NCI-H82 (cell line): ENCODE results near the gene SERINC4.

Experiments
- DNase-seq: peaks from one replicate; lab custom pipeline; 2025; lab: John Stamatoyannopoulos, UW

SERINC4 gene

DNA sequence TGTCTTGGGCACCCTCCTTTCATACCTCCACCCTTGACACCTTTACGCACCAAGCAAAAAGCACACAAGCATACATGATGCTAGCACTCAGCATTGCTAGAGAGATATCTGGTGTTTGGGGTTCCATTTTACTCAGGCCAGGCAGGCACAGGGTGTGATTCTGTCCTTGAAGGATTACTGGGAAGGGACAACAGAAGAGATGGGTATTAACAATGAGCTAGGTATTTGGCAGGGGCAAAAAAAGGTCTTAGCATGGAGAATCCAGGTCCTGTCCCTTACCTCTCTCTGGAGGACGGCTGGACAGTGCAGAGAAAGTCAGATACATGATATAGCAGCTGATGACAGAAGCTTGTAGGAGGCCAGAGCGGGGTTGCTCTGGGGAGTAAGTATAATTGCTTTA lies 3.5 kb downstream of the SERINC4 start:
- no peak for DNase-seq

GRCh38 chr15:43795997-43796396 lies 4.0 kb downstream of the SERINC4 start:
- peak; percentile 52 for DNase-seq

- no peak for DNase-seq
These were observed 4.8 kb downstream of the SERINC4 start for GRCh38 chr15:43795197-43795596.

DNA sequence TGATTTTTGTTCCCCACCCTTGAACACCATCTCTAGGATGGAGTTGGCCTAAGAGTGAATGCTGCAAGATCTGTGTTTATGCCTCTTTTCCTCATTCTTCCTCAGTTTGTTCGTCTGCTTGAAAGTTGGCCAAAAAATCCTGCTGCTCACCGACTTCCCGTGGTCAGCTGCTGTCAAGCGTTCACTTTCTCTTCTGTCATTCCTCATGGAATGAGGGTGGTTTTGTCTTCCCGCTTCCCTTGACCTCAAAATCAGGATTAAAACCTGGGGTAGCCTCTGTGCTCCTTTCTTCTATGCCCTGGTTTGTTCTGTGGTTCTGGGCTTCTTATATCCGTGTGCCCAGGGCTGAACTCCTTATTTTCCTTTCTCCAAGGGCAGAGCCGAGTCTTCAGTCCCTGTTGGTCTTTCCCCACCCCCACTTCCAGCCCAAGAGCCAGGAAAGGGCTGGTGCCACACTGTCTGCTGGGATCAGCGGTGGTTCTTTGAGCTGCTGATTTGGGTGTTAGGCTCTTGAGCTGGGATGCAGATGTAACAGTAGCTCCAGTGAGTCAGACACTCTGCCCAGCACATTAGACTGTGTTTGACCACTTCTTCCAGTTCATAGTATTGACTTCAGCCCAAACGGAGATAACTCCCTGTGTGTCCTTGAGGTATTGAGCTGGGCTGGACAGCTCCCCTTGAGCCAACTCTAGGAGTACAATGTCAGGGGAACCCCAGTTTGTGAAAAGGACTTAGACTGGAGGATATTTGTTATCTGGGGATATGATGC lies 5.6 kb downstream of the SERINC4 start:
- peak; percentile 32 for DNase-seq

GRCh38 chr15:43793647-43794046 lies 6.4 kb downstream of the SERINC4 start:
- DNase-seq: no peak

- no peak for DNase-seq
These were observed 7.1 kb downstream of the SERINC4 start for GRCh38 chr15:43792761-43793476.

- DNase-seq: peak; percentile 100
These were observed 7.8 kb downstream of the SERINC4 start, which contains the start of gene SERF2 for GRCh38 chr15:43791993-43792760. TSS of gene SERF2 (plus strand) at chr15:43792320. CDS start at chr15:43792377, 57 bp downstream.

GRCh38 chr15:43789409-43789808 lies 10.6 kb downstream of the SERINC4 start:
- DNase-seq: no peak

DNA sequence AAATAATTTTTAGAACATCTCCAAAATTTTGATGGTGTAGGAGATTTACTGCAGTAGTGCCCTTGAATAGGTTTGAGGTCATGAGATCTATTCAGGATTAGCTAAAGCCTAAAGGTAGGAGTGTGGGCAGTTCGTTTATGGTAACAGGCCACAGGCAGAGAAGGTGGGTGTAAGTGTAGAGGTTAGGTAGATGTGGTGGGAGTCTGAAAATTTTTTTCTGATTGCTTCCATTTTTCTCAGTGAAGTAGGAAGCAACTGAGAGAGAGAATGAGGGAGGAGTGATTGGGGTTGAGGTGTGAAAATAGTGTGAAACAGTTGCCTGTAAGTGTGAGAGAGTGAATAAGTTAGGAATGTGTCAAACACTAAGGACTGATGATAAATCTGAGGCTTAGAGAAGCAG lies 21.0 kb downstream of the SERINC4 start:
- no peak for DNase-seq

DNA sequence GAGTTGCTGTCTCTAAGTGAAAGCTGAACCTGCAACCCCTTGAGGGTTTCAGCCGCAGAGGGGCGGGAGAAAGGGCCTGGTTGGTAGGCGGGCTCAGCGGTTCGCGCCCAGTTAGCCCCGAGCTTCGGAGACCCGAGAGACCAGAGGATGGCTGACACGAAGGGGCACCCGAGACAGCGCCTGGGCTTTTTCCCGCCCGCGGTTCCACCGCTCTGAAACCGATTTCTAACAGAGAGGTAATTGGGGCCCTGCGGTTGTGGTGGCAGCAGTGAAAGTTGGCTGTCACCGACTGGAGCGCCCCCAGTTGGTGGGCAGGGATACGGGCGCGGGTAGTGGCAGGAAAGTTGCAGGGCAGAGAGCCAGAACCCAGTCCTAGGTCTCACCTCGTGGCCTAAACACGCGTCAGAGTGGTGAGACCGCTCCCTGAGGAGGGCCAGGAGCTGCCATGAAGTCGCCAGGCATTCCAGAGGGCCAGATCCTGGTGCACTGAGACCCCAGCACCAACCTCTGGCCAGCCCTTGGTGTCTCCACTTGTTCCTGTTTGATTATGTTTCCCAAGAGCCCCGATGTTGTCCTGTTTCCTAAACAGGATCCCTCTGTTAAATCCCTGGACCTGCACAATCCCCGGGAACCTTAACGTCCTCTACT lies 22.6 kb downstream of the SERINC4 start:
- peak; percentile 92 for DNase-seq

GRCh38 chr15:43776718-43777266 lies 23.2 kb downstream of the SERINC4 start, which contains the start of gene ELL3:
TSS of gene ELL3 (minus strand) at chr15:43776966. CDS start at chr15:43776901, 65 bp downstream.
- peak; percentile 87 for DNase-seq

GRCh38 chr15:43776101-43776717 lies 23.8 kb downstream of the SERINC4 start:
- DNase-seq: peak; percentile 83

DNA sequence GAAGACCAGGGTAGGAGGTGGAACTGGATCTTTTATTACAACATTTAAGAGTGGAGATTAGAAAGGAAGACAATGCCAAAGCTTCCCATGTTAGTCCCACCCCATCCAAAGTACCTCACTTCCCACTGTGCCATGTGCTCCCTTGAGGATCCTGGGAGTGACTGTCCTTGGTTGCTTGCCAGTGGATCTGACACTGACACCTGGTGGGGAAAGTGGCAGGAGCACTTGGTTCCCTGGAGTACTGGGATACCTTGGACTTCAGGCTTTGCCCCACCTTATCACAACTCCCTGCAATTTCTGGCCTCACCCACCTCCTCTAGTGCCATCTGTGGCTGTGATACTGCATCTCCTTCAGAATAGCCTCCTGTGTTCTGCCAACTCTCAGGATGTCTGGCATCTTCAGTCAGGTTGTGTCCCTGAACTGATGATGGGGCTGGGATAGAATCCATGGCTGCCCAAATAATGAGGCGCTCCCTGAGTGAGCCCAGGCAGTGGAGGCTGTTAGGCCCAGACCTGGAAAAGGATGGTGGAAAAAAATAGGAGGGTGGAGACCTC lies 24.5 kb downstream of the SERINC4 start:
- DNase-seq: peak; percentile 89

DNA sequence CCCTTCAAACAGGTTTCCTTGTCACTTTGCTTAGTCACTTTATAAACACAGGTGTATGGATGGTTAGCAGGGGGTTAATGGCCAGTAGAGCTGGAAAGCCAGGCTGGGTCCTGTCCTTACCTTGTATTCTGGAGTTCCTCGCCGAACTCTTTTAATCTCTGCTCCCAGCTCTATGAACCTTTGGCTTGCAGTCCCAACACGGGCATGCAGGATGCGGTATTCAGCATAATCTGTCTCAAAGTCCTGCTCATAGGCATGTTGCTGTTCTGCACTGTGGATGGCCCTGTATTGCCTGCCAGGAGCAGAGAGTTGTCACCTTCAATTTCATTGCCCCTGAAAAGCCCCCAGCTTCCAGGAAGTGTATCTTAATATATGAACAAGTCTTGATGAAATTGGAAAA lies 26.0 kb downstream of the SERINC4 start:
- DNase-seq: no peak

GRCh38 chr15:43772624-43773023 lies 27.4 kb downstream of the SERINC4 start:
- no peak for DNase-seq

GRCh38 chr15:43771816-43772215 lies 28.2 kb downstream of the SERINC4 start:
- no peak for DNase-seq

DNA sequence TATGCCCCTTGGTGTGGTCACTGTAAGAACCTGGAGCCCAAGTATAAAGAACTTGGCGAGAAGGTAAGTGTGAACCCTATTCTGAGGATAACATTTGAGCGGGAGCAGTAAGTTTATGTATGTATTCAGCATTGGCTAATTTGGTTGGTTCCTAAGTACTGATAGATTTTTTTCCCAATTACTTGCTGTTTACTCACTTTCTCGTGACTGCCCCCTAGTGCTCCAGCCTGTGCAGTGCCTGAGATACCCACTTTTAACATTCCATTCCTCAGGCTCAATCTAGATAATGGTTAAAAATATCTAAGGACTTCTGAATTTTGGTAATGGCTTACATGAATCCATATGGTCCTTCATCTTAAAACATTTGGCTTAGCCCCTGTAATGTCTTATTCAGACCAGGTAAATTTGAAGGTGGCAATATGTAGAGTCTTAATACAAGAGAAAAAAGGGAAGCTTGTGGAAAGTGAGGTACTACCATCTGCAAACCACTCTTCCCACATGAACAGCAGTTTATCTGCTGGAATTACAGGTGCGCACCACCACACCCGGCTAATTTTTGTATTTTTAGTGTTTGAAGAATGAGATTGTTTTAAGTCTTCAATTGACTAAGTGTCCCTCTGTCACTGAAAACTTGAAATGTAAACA lies 30.3 kb downstream of the SERINC4 start:
- peak; percentile 59 for DNase-seq

- DNase-seq: no peak
These were observed 36.1 kb downstream of the SERINC4 start for GRCh38 chr15:43763819-43764446.

DNA sequence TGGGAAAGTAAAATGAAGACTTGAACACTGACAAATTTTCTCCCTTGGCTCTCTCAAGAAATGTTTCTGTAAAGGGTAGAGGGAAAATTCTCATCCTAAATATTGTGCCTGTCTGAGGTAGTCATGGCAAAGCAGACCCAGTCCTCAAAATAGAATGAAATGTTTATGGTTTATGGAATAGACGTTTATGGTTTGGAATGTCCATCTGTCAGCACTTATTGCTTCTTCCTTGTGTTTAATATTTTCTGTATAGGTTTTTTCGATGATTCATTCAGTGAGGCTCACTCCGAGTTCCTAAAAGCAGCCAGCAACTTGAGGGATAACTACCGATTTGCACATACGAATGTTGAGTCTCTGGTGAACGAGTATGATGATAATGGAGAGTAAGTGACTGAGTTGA lies 37.2 kb downstream of the SERINC4 start:
- DNase-seq: no peak

- DNase-seq: peak; percentile 38
These were observed 48.1 kb downstream of the SERINC4 start for GRCh38 chr15:43751885-43752284.
